ENCODE data around the gene ZNF606. TPM values are rescaled to one million over a fixed set of nuclear protein-coding genes. Genes with fewer than 3 reads are reported as not detected.

ZNF606 gene
- total and polyA plus RNA-seq, 11 donors, result 6.4 to 14.3 (median 11.4) TPM

GRCh38 chr19:57935731-57936130 is 66.9 kb downstream of the ZNF606 start:
- DNase-seq (no peak), ATAC-seq (no peak)
- Histone ChIP-seq H3K27me3 (no peaks in the 10 kb centered on the region), H3K4me3 (peak overlapping the region in 4 of 12 donors; percentile 66 to 88 (median 80)), H3K27ac (no peak overlapping the region), H3K9me3 (peaks cover 0 to 86% (median 9%) of the 10 kb centered on the region in 12 donors), H3K36me3 (peaks cover 0 to 42% (median 10%) of the 10 kb centered on the region in 9 donors), H3K4me1 (peaks cover 0 to 19% (median 7%) of the 10 kb centered on the region in 12 donors)
- 86 to 89% (median 87%) methylated on average over 12 of the region's 12 CpGs for WGBS, 4 donors
- intact Hi-C loops (cut with DNase I), result no loop called here
- no peak for TF ChIP-seq POLR2A (IDR thresholded peaks at IDR 0.05)

- peak within 1 kb of the TSS; percentile 66 to 92 (median 83) for H3K4me3 ChIP-seq
- H3K4me1 ChIP-seq, result peaks cover 0 to 19% (median 7%) of the 10 kb centered on the region in 12 donors
- intact Hi-C loops (cut with DNase I), result no loop called here
- H3K27ac ChIP-seq, result peak within 1 kb of the TSS; percentile 34 to 85 (median 73)
- peak; percentile 97 to 99 (median 98) for ATAC-seq
- TF ChIP-seq POLR2A (IDR thresholded peaks at IDR 0.05), result no peak
- no peak for TF ChIP-seq CTCF (IDR thresholded peaks at IDR 0.05)
- H3K9me3 ChIP-seq, result peaks cover 0 to 87% (median 10%) of the 10 kb centered on the region in 12 donors
- no peaks in the 10 kb centered on the region for H3K27me3 ChIP-seq
- peaks cover 0 to 41% (median 6%) of the 10 kb centered on the region in 9 donors for H3K36me3 ChIP-seq
- WGBS, 4 donors, result 1 to 3% (median 2%) methylated on average over 39 to 54 of the region's 54 CpGs
- peak in 4 of 5 donors; percentile 63 to 79 (median 72) for DNase-seq
Measured at GRCh38 chr19:57934820-57935665, 67.6 kb downstream of the ZNF606 start, which contains the start of gene ZNF418. Gene ZNF418 (minus strand): TSS chr19:57935402. CDS start chr19:57933822, 1,580 bp downstream.

- no peak overlapping the region for H3K27ac ChIP-seq
- DNase-seq (no peak), ATAC-seq (no peak)
- intact Hi-C loops (cut with DNase I), result no loop called here
- WGBS, 4 donors, result 98 to 99% (median 99%) methylated on average over 4 of the region's 4 CpGs
- no peaks in the 10 kb centered on the region for H3K27me3 ChIP-seq
- no peaks in the 10 kb centered on the region for H3K4me1 ChIP-seq
- TF ChIP-seq CTCF (IDR thresholded peaks at IDR 0.05), result no peak
- TF ChIP-seq POLR2A (IDR thresholded peaks at IDR 0.05), result no peak
- H3K9me3 ChIP-seq, result peaks cover 0 to 95% (median 45%) of the 10 kb centered on the region in 12 donors
- no peak overlapping the region for H3K4me3 ChIP-seq
- peaks cover 3 to 69% (median 41%) of the 10 kb centered on the region in 9 donors for H3K36me3 ChIP-seq
Measured at GRCh38 chr19:57927587-57927986, 75.0 kb downstream of the ZNF606 start.

Other genes starting within 250 kb of the ZNF606 start
- gene ZNF586, start 233.1 kb downstream of the ZNF606 start, total RNA-seq, result 10 to 100 TPM in 7 of 9 donors, 1 to 10 TPM in 2; 6.7 to 13.3 (median 11.9) TPM
- 1 to 10 TPM; 8.5 to 9.2 TPM for gene ZNF586, start 233.1 kb downstream of the ZNF606 start, polyA plus RNA-seq
- 1 to 10 TPM; 2.6 to 5.2 (median 3.9) TPM for gene ZNF552, start 187.9 kb downstream of the ZNF606 start, total RNA-seq
- 1 to 10 TPM; 1.7 to 3.4 TPM for gene ZNF552, start 187.9 kb downstream of the ZNF606 start, polyA plus RNA-seq
- gene ZNF587B, start 172.5 kb downstream of the ZNF606 start, total RNA-seq, result 1 to 10 TPM; 4.6 to 9.2 (median 6.5) TPM
- gene ZNF587B, start 172.5 kb downstream of the ZNF606 start, polyA plus RNA-seq, result 1 to 10 TPM; 2.9 to 5.9 TPM
- 10 to 100 TPM in 7 of 9 donors, 1 to 10 TPM in 2; 9.4 to 25.4 (median 15.0) TPM for gene ZNF587, start 153.0 kb downstream of the ZNF606 start, total RNA-seq
- gene ZNF587, start 153.0 kb downstream of the ZNF606 start, polyA plus RNA-seq, result 10 to 100 TPM in 1 of 2 donors, 1 to 10 TPM in 1; 8.9 to 23.3 TPM
- 10 to 100 TPM in 6 of 9 donors, 1 to 10 TPM in 3; 8.7 to 16.4 (median 10.5) TPM for gene ZNF814, start 113.8 kb downstream of the ZNF606 start, total RNA-seq
- 10 to 100 TPM; 10.3 to 20.9 TPM for gene ZNF814, start 113.8 kb downstream of the ZNF606 start, polyA plus RNA-seq
- 10 to 100 TPM in 4 of 9 donors, 1 to 10 TPM in 5; 7.8 to 15.6 (median 9.1) TPM for gene ZNF417, start 86.2 kb downstream of the ZNF606 start, total RNA-seq
- gene ZNF417, start 86.2 kb downstream of the ZNF606 start, polyA plus RNA-seq, result 1 to 10 TPM; 3.8 to 5.0 TPM
- gene ZNF418, start 67.4 kb downstream of the ZNF606 start, total RNA-seq, result 10 to 100 TPM in 6 of 9 donors, 1 to 10 TPM in 3; 6.3 to 17.0 (median 11.9) TPM
- 1 to 10 TPM; 3.5 to 8.6 TPM for gene ZNF418, start 67.4 kb downstream of the ZNF606 start, polyA plus RNA-seq
- 10 to 100 TPM in 4 of 9 donors, 1 to 10 TPM in 5; 5.1 to 13.4 (median 9.7) TPM for gene ZNF256, start 55.1 kb downstream of the ZNF606 start, total RNA-seq
- gene ZNF256, start 55.1 kb downstream of the ZNF606 start, polyA plus RNA-seq, result 1 to 10 TPM; 5.6 to 6.0 TPM
- 1 to 10 TPM; 1.0 to 2.8 (median 2.3) TPM for gene C19orf18, start 28.3 kb downstream of the ZNF606 start, total RNA-seq
- gene C19orf18, start 28.3 kb downstream of the ZNF606 start, polyA plus RNA-seq, result 1 to 10 TPM in 1 of 2 donors, under 1 TPM in 1; 0.40 to 4.5 TPM
- gene ZSCAN1, start 31.2 kb upstream of the ZNF606 start, total RNA-seq, result not detected
- gene ZSCAN1, start 31.2 kb upstream of the ZNF606 start, polyA plus RNA-seq, result under 1 TPM in 1 of 2 donors, not detected in 1; 0.14 TPM
- 1 to 10 TPM; 2.1 to 4.5 (median 3.4) TPM for gene ZNF135, start 56.5 kb upstream of the ZNF606 start, total RNA-seq
- gene ZNF135, start 56.5 kb upstream of the ZNF606 start, polyA plus RNA-seq, result 1 to 10 TPM; 2.0 to 3.9 TPM
- gene ZSCAN18, start 95.4 kb upstream of the ZNF606 start, total RNA-seq, result 100 to 1,000 TPM in 1 of 9 donors, 10 to 100 TPM in 8; 45.1 to 114 (median 73.4) TPM
- gene ZSCAN18, start 95.4 kb upstream of the ZNF606 start, polyA plus RNA-seq, result 10 to 100 TPM; 41.9 to 71.8 TPM
- gene ZNF329, start 148.0 kb upstream of the ZNF606 start, total RNA-seq, result 10 to 100 TPM in 2 of 9 donors, 1 to 10 TPM in 7; 7.4 to 10.9 (median 9.0) TPM
- gene ZNF329, start 148.0 kb upstream of the ZNF606 start, polyA plus RNA-seq, result 10 to 100 TPM in 1 of 2 donors, 1 to 10 TPM in 1; 2.4 to 10.2 TPM
- gene ZNF274, start 180.2 kb upstream of the ZNF606 start, total RNA-seq, result 10 to 100 TPM; 16.2 to 29.0 (median 21.8) TPM
- 10 to 100 TPM in 1 of 2 donors, 1 to 10 TPM in 1; 8.1 to 37.9 TPM for gene ZNF274, start 180.2 kb upstream of the ZNF606 start, polyA plus RNA-seq
- 10 to 100 TPM; 20.8 to 38.7 (median 22.1) TPM for gene ZNF544, start 226.1 kb upstream of the ZNF606 start, total RNA-seq
- 10 to 100 TPM; 24.5 to 29.4 TPM for gene ZNF544, start 226.1 kb upstream of the ZNF606 start, polyA plus RNA-seq

All from heart left ventricle (tissue), 16 donors.